SK-N-SH treated with all-trans-retinoic acid at 6 μM for 48 hours (cell line): ENCODE measurements around the gene ACADVL.

ENCODE experiments used
- ATAC-seq: fragments of 200-7000 bp; cut with Tn5 transposase; 3 replicates; pipeline ENCODE4 v1.9.1; 2020; ENCODE audit warnings: mild to moderate bottlenecking, moderate library complexity
- ESRRG ChIP-seq: fragments of 250-450 bp; sonication (Bioruptor Pico); IDR thresholded peaks from 2 replicates; pipeline ENCODE4 v1.6.1; 2021; ENCODE audit warnings: mild to moderate bottlenecking
- ISL1 ChIP-seq: fragments of 250-450 bp; sonication (Bioruptor Pico); IDR thresholded peaks from 2 replicates; pipeline ENCODE4 v2.1.2; 2022; ENCODE audit warnings: mild to moderate bottlenecking, moderate library complexity
- OSR1 ChIP-seq: fragments of 250-450 bp; sonication (Bioruptor Pico); IDR thresholded peaks from 2 replicates; pipeline ENCODE4 v1.8.0; 2022; ENCODE audit warnings: moderate library complexity, mild to moderate bottlenecking, inconsistent platforms
- PPARA ChIP-seq: fragments of 250-450 bp; sonication (Bioruptor Pico); IDR thresholded peaks from 2 replicates; pipeline ENCODE4 v1.5.0; 2020; ENCODE audit warnings: mild to moderate bottlenecking, borderline replicate concordance
- RARB ChIP-seq: fragments of 250-450 bp; sonication (Bioruptor Pico); IDR thresholded peaks from 2 replicates; pipeline ENCODE4 v1.8.0; 2021; ENCODE audit warnings: mild to moderate bottlenecking, moderate library complexity
- SNAI2 ChIP-seq: fragments of 250-450 bp; sonication (Bioruptor Pico); IDR thresholded peaks from 2 replicates; pipeline ENCODE4 v1.5.0; 2020; ENCODE audit warnings: mild to moderate bottlenecking, moderate library complexity
- TCF4 ChIP-seq: fragments of 250-450 bp; sonication (Bioruptor Pico); IDR thresholded peaks from 2 replicates; pipeline ENCODE4 v1.8.0; 2021; ENCODE audit warnings: mild to moderate bottlenecking, moderate library complexity, borderline replicate concordance
- TOX ChIP-seq: fragments of 250-450 bp; sonication (Bioruptor Pico); IDR thresholded peaks from 2 replicates; pipeline ENCODE4 v1.8.0; 2021; ENCODE audit warnings: mild to moderate bottlenecking, moderate library complexity, borderline replicate concordance
- ZC3H10 ChIP-seq: fragments of 250-450 bp; sonication (Bioruptor Pico); IDR thresholded peaks from 2 replicates; pipeline ENCODE4 v1.5.1; 2021; ENCODE audit warnings: mild to moderate bottlenecking, moderate library complexity
- ZFP3 ChIP-seq: fragments of 250-450 bp; sonication (Bioruptor Pico); IDR thresholded peaks from 2 replicates; pipeline ENCODE4 v1.5.0; 2020; ENCODE audit warnings: mild to moderate bottlenecking, moderate library complexity
- ZFP30 ChIP-seq: fragments of 450-650 bp; formaldehyde crosslinking; IDR thresholded peaks from 2 replicates; pipeline ENCODE4 v1.5.0; 2022; ENCODE audit warnings: mild to moderate bottlenecking, moderate library complexity
- ZNF565 ChIP-seq: fragments of 450-650 bp; formaldehyde crosslinking; conservative IDR thresholded peaks from 2 replicates; pipeline ENCODE4 v1.5.0; 2020; ENCODE audit warnings: low read depth, mild to moderate bottlenecking, moderate library complexity
- ZNF70 ChIP-seq: fragments of 450-650 bp; formaldehyde crosslinking; IDR thresholded peaks from 2 replicates; pipeline ENCODE4 v1.5.0; 2020; ENCODE audit warnings: mild to moderate bottlenecking, moderate library complexity
- ZNF8 ChIP-seq: fragments of 450-650 bp; formaldehyde crosslinking; IDR thresholded peaks from 2 replicates; pipeline ENCODE4 v1.5.0; 2020; ENCODE audit warnings: mild to moderate bottlenecking, moderate library complexity
- TF ChIP-seq, protein P1 (sequence below): fragments of 250-450 bp; sonication (Bioruptor Pico); IDR thresholded peaks from 2 replicates; pipeline ENCODE4 v1.5.1; 2021; ENCODE audit warnings: mild to moderate bottlenecking, moderate library complexity
- TF ChIP-seq, protein P2 (sequence below): fragments of 250-450 bp; sonication (Bioruptor Pico); IDR thresholded peaks from 2 replicates; pipeline ENCODE4 v1.5.0; 2020; ENCODE audit warnings: mild to moderate bottlenecking, moderate library complexity
- TF ChIP-seq, protein P3 (sequence below): fragments of 250-450 bp; sonication (Bioruptor Pico); IDR thresholded peaks from 2 replicates; pipeline ENCODE4 v1.8.0; 2021; ENCODE audit warnings: low read depth, mild to moderate bottlenecking, moderate library complexity, borderline replicate concordance
- TF ChIP-seq, protein P4 (sequence below): fragments of 250-450 bp; sonication (Bioruptor Pico); IDR thresholded peaks from 2 replicates; pipeline ENCODE4 v1.5.1; 2020; ENCODE audit warnings: low read depth, mild to moderate bottlenecking, moderate library complexity

Gene ACADVL

DNA sequence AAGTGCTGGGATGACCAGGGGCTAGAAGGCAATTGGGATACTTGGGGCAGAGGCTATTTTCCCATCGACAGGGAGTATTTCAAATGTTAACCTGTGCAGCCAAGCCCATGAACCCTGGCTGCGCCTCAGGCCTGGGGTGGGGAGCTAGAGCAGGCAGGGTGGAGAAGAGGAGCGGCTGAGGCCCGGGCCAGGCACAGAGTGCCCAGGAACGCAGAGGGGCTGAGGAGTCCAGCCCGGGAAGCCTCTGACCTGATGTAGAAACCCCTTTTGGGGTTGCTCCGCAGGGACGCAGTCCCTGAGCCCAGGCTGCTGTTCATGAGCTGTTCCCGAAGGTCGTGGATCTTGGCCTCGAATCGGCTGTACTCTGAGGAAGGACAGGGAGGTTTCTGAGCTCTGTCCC lies 23.8 kb upstream of the ACADVL start:
- no peak for ATAC-seq
- no peak for TF ChIP-seq TCF4 (CRISPR knock-in tag)
- TF ChIP-seq ZNF8 (CRISPR knock-in tag), result no peak
- TF ChIP-seq SNAI2 (CRISPR knock-in tag), result no peak
- no peak for TF ChIP-seq ZFP3
- TF ChIP-seq OSR1 (CRISPR knock-in tag), result no peak
- TF ChIP-seq ISL1 (CRISPR knock-in tag), result no peak
- TF ChIP-seq PPARA, result no peak
- TF ChIP-seq, protein P1, sequence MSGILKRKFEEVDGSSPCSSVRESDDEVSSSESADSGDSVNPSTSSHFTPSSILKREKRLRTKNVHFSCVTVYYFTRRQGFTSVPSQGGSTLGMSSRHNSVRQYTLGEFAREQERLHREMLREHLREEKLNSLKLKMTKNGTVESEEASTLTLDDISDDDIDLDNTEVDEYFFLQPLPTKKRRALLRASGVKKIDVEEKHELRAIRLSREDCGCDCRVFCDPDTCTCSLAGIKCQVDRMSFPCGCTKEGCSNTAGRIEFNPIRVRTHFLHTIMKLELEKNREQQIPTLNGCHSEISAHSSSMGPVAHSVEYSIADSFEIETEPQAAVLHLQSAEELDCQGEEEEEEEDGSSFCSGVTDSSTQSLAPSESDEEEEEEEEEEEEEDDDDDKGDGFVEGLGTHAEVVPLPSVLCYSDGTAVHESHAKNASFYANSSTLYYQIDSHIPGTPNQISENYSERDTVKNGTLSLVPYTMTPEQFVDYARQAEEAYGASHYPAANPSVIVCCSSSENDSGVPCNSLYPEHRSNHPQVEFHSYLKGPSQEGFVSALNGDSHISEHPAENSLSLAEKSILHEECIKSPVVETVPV (CRISPR knock-in tag), result no peak
- TF ChIP-seq, protein P2, sequence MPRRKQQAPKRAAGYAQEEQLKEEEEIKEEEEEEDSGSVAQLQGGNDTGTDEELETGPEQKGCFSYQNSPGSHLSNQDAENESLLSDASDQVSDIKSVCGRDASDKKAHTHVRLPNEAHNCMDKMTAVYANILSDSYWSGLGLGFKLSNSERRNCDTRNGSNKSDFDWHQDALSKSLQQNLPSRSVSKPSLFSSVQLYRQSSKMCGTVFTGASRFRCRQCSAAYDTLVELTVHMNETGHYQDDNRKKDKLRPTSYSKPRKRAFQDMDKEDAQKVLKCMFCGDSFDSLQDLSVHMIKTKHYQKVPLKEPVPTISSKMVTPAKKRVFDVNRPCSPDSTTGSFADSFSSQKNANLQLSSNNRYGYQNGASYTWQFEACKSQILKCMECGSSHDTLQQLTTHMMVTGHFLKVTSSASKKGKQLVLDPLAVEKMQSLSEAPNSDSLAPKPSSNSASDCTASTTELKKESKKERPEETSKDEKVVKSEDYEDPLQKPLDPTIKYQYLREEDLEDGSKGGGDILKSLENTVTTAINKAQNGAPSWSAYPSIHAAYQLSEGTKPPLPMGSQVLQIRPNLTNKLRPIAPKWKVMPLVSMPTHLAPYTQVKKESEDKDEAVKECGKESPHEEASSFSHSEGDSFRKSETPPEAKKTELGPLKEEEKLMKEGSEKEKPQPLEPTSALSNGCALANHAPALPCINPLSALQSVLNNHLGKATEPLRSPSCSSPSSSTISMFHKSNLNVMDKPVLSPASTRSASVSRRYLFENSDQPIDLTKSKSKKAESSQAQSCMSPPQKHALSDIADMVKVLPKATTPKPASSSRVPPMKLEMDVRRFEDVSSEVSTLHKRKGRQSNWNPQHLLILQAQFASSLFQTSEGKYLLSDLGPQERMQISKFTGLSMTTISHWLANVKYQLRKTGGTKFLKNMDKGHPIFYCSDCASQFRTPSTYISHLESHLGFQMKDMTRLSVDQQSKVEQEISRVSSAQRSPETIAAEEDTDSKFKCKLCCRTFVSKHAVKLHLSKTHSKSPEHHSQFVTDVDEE (CRISPR knock-in tag), result no peak

DNA sequence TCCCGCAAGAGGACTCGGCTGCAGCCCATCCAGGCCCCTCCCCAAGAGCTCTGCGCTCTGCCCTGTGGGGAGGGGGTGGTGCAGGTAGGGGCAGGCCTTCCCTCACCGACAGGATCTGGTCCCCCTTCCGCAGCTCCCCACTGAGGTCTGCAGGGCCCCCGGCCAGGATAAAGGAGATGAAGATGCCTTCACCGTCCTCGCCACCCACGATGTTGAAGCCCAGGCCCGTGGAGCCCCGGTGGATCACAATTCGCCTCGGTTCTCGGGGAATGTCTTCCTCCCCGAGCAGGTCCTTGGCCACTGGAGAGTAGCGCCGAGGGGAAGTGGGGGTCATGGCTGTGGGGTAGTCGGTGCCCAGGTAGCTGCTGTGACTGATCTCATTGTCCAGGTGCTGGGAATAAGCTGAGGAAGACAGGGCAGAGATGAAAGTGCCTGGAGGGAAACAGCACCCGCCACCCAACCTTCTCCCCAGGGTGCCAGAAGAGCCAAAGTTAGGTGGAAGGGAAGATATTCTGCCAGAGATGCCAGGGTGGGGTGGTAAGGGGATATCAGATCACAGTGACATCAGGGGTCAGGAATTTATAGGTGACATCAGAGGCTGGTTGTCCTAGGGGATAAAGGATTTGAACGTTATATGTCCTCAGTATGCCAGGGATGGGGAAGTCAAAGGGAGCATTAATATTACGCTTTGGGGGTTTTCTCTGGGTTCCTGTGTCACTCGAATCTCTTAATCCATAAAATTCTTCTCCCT lies 22.9 kb upstream of the ACADVL start:
- no peak for ATAC-seq

DNA sequence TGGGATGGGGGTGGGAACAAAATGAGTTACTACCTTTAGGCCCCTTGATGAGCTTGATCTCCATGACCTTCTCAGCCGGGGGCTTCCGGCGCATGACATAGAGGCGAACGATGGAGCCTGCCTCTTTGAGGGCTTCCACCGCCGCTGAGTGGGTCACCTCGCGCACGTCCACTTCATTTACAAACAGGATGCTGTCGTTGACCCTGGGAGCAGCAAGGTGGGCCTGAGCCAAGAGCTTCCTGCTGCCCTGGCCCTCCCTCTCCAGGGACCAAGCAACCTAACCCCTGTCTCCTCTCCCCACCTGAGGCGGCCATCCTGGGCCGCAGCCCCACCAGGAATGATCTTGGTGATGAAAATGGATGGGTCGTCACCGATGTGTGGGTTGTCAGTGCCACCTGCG lies 16.3 kb upstream of the ACADVL start:
- no peak for ATAC-seq
- TF ChIP-seq, protein P3, sequence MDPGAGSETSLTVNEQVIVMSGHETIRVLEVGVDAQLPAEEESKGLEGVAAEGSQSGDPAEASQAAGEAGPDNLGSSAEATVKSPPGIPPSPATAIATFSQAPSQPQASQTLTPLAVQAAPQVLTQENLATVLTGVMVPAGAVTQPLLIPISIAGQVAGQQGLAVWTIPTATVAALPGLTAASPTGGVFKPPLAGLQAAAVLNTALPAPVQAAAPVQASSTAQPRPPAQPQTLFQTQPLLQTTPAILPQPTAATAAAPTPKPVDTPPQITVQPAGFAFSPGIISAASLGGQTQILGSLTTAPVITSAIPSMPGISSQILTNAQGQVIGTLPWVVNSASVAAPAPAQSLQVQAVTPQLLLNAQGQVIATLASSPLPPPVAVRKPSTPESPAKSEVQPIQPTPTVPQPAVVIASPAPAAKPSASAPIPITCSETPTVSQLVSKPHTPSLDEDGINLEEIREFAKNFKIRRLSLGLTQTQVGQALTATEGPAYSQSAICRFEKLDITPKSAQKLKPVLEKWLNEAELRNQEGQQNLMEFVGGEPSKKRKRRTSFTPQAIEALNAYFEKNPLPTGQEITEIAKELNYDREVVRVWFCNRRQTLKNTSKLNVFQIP (CRISPR knock-in tag), result no peak
- TF ChIP-seq TOX (CRISPR knock-in tag), result no peak
- TF ChIP-seq, protein P1 (CRISPR knock-in tag), result no peak
- TF ChIP-seq, protein P2 (CRISPR knock-in tag), result no peak
- no peak for TF ChIP-seq ESRRG (CRISPR knock-in tag)

More for the DNA sequence above, 22.9 kb upstream of the ACADVL start:
- TF ChIP-seq SNAI2 (CRISPR knock-in tag), result no peak
- no peak for TF ChIP-seq RARB (CRISPR knock-in tag)
- TF ChIP-seq ZNF70 (CRISPR knock-in tag), result no peak
- no peak for TF ChIP-seq TOX (CRISPR knock-in tag)
- TF ChIP-seq ZNF8 (CRISPR knock-in tag), result no peak
- TF ChIP-seq, protein P1 (CRISPR knock-in tag), result no peak
- TF ChIP-seq, protein P4, sequence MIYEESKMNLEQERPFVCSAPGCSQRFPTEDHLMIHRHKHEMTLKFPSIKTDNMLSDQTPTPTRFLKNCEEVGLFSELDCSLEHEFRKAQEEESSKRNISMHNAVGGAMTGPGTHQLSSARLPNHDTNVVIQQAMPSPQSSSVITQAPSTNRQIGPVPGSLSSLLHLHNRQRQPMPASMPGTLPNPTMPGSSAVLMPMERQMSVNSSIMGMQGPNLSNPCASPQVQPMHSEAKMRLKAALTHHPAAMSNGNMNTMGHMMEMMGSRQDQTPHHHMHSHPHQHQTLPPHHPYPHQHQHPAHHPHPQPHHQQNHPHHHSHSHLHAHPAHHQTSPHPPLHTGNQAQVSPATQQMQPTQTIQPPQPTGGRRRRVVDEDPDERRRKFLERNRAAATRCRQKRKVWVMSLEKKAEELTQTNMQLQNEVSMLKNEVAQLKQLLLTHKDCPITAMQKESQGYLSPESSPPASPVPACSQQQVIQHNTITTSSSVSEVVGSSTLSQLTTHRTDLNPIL (CRISPR knock-in tag), result no peak
- no peak for TF ChIP-seq ESRRG (CRISPR knock-in tag)
- TF ChIP-seq OSR1 (CRISPR knock-in tag), result no peak
- TF ChIP-seq PPARA, result no peak
- TF ChIP-seq ZC3H10, result no peak
- TF ChIP-seq, protein P2 (CRISPR knock-in tag), result no peak
- TF ChIP-seq ZNF565 (CRISPR knock-in tag), result no peak
- no peak for TF ChIP-seq ZFP30
